Left ventricle myocardium inferior (tissue), 1 donor: ENCODE data around the gene KNG1. TPM values are rescaled to one million over a fixed set of nuclear protein-coding genes. Genes with fewer than 3 reads are reported as not detected.

Experiments used
- DNase-seq: peaks from one replicate; pipeline ENCODE4 v3.0.0-alpha.2; 2020
- H3K27ac ChIP-seq: fragments of 200-600 bp; replicated peaks from 2 replicates; pipeline ENCODE4 v1.8.0; 2021
- H3K27me3 ChIP-seq: fragments of 200-600 bp; 2 replicates; pipeline ENCODE4 v1.8.0; 2021; ENCODE audit warnings: low read depth
- H3K36me3 ChIP-seq: fragments of 200-600 bp; 2 replicates; pipeline ENCODE4 v1.8.0; 2021
- H3K4me1 ChIP-seq: fragments of 200-600 bp; 2 replicates; pipeline ENCODE4 v1.8.0; 2021
- H3K4me3 ChIP-seq: fragments of 200-600 bp; 2 replicates; pipeline ENCODE4 v1.8.0; 2021; ENCODE audit warnings: mild to moderate bottlenecking, moderate library complexity
- H3K9me3 ChIP-seq: fragments of 200-600 bp; replicated peaks from 2 replicates; pipeline ENCODE4 v1.8.0; 2021
- CTCF ChIP-seq: fragments of 200-600 bp; IDR thresholded peaks from 2 replicates; pipeline ENCODE4 v1.8.0; 2021; ENCODE audit warnings: antibody characterized with exemption, mild to moderate bottlenecking, borderline replicate concordance
- intact Hi-C: fragments of 100-400 bp; cut with micrococcal nuclease; formaldehyde crosslinking; loops from one replicate; pipeline ENCODE4 v1.11.0; 2022
- total RNA-seq: library from RNA; stranded (reverse); fragmentation: NEBNext Ultra II Directional; extraction: Animal tissue kit (Norgen Biotek cat#: 25700); gene quantifications from one replicate; pipeline ENCODE4 v1.2.1, GENCODE V29; 2021
- donor health status: DM: no; HTN: yes; CAD: no; lungs with severe emphysema.

The KNG1 gene
- total RNA-seq, 1 donor from 2014 or later, result 0.14 TPM

- Histone ChIP-seq H3K36me3 (no peaks in the 10 kb centered on the region), H3K4me3 (no peak overlapping the region), H3K27me3 (peaks cover 5% of the 10 kb centered on the region), H3K27ac (no peak overlapping the region), H3K4me1 (peaks cover 8% of the 10 kb centered on the region), H3K9me3 (no peaks in the 10 kb centered on the region)
- intact Hi-C loops, result no loop called here
- no peak for TF ChIP-seq CTCF
- DNase-seq, result no peak
Measured at GRCh38 chr3:186742618-186743380, 25.6 kb downstream of the KNG1 start.

DNA sequence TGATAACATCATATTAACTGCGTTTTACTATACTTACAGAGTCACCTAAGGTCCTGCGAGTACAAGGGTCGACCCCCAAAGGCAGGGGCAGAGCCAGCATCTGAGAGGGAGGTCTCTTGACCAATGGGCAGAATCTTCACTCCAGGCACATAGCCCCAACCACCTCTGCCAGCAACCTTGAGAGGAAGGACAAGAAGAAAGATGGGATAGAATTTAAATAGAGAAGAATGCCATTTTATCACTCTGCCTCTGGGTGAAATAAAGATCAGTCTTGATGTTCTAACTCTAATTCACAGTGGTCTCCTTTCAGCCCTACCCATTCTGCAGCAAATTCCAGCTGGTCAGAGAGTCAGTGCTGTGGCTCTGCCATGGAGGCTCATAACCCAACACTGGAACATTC is 26.5 kb downstream of the KNG1 start:
- DNase-seq, result no peak
- Histone ChIP-seq H3K4me3 (no peak overlapping the region), H3K27me3 (peaks cover 5% of the 10 kb centered on the region), H3K9me3 (no peaks in the 10 kb centered on the region), H3K36me3 (no peaks in the 10 kb centered on the region), H3K4me1 (peaks cover 8% of the 10 kb centered on the region), H3K27ac (no peak overlapping the region)
- TF ChIP-seq CTCF, result no peak
- intact Hi-C loops, result no loop called here

DNA sequence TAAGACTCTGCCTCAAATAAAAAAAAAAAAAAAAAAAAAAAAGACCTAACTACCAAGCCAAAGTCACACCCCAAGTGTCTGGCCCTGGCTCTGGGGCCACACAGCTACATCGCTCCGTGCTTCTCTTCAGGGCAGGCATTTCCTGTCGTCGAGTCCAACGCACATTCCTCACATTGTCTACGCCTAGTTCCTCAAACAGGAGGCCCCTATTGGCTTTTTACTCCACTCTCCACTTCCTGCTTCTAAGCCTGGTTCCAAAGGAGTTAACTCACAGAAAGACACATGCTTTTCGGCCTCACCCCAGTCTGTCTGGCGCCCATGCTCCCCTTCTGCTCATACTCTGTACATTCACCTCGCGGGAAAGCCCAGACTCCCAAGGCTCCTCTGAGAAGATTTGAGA is 28.8 kb downstream of the KNG1 start:
- peaks cover 8% of the 10 kb centered on the region for H3K4me1 ChIP-seq
- H3K27ac ChIP-seq, result no peak overlapping the region
- no peaks in the 10 kb centered on the region for H3K27me3 ChIP-seq
- intact Hi-C loops, result no loop called here
- TF ChIP-seq CTCF, result no peak
- H3K9me3 ChIP-seq, result no peaks in the 10 kb centered on the region
- no peaks in the 10 kb centered on the region for H3K36me3 ChIP-seq
- H3K4me3 ChIP-seq, result no peak overlapping the region
- peak; percentile 20 for DNase-seq

DNA sequence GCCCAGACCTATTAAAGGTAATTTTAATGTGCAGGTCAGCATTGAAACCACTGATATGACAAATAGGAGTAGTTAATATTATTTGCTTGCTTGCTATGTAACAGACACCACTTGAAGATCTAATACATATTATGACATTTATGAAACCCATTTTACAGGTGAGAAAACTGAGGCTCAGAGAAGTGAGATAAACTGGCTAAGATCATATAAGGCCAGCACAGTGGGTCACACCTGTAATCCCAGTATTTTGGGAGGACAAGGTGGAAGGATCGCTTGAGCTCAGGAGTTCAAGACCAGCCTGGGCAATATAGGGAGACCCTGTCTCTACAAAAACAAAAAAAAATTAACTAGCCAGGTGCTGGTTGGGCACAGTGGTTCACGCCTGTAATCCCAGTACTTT is 33.2 kb downstream of the KNG1 start:
- DNase-seq, result no peak
- no peak overlapping the region for H3K27ac ChIP-seq
- H3K4me3 ChIP-seq, result no peak overlapping the region
- H3K4me1 ChIP-seq, result peaks cover 18% of the 10 kb centered on the region
- intact Hi-C loops, result no loop called here
- H3K9me3 ChIP-seq, result no peaks in the 10 kb centered on the region
- peaks cover 4% of the 10 kb centered on the region for H3K27me3 ChIP-seq
- no peaks in the 10 kb centered on the region for H3K36me3 ChIP-seq
- no peak for TF ChIP-seq CTCF

DNA sequence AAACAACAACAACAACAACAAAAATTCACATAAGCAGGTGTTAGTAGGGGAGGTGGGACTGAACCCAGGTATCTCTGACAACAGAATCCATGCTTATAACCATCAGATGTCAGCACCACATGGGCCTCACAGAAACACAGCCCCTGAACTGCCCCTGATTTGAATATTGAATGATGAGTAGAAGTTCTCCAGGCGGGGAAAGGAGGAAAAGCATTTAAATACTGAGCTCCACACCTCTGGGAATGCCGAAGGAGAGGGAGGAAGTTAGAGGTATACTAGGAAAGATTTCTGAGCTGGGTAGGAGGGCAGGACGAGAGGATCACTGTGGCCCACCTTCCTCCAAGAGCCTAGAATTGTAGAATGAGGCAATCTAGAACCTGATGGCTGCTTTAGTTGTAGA is 34.3 kb downstream of the KNG1 start:
- Histone ChIP-seq H3K27ac (peak overlapping the region; percentile 24), H3K27me3 (peaks cover 10% of the 10 kb centered on the region), H3K4me3 (no peak overlapping the region), H3K36me3 (no peaks in the 10 kb centered on the region), H3K9me3 (no peaks in the 10 kb centered on the region), H3K4me1 (peaks cover 10% of the 10 kb centered on the region)
- intact Hi-C loops, result no loop called here
- no peak for TF ChIP-seq CTCF
- DNase-seq, result no peak
